HUES6 (cell line): ENCODE measurements around the gene RAD51.

ENCODE experiments used
- H3K27ac ChIP-seq: 2 replicates; pipeline ENCODE4 v1.7.0; 2013; ENCODE audit warnings: low read depth, mild to moderate bottlenecking, low read length, inconsistent platforms
- H3K27me3 ChIP-seq: 2 replicates; pipeline ENCODE4 v1.6.1; 2013; ENCODE audit warnings: low read length; ENCODE audit not compliant: control insufficient read depth, insufficient read depth
- H3K36me3 ChIP-seq: 2 replicates; pipeline ENCODE4 v1.6.1; 2013; ENCODE audit warnings: low read length; ENCODE audit not compliant: control insufficient read depth, insufficient read depth
- H3K4me1 ChIP-seq: 2 replicates; pipeline ENCODE4 v1.6.1; 2013; ENCODE audit warnings: low read length; ENCODE audit not compliant: control insufficient read depth, insufficient read depth
- H3K4me3 ChIP-seq: 2 replicates; pipeline ENCODE4 v1.5.1; 2013; ENCODE audit warnings: low read depth, low read length
- H3K9ac ChIP-seq: one replicate; pipeline ENCODE4 v1.6.1; 2013; ENCODE audit warnings: mild to moderate bottlenecking, low read length
- H3K9me3 ChIP-seq: 2 replicates; pipeline ENCODE4 v1.6.1; 2013; ENCODE audit warnings: low read depth, low read length; ENCODE audit not compliant: control insufficient read depth, insufficient read depth

RAD51 gene

DNA sequence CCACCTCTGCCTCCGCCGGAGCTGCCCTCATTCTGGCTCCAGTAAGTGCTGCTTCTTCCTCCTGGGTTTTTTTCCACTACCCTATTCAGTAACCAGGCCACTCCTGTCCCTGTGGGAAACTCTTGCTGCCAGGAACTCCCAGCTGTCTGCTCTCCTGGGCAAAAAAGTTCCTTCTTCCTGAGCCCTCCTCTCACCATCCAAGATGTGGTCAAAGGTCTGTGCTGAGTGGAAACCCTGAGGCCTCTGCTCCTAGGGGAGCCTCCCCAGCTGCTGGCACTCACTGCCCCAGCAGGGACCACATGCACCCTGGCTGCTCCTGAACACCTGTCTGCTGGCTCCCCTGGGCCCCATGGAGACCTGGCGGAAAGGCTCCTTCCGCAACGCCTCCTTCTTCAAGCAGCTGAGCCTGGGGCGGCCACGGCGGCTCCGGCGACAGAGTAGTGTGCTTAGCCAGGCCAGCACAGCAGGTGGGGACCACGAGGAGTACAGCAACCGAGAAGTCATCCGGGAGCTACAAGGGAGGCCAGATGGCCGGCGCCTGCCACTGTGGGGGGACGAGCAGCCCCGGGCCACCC lies 75.3 kb downstream of the RAD51 start:
- H3K27me3 ChIP-seq: no peaks in the 10 kb centered on the region
- no peak overlapping the region for H3K9ac ChIP-seq
- peaks cover 40% of the 10 kb centered on the region for H3K36me3 ChIP-seq
- no peak overlapping the region for H3K4me3 ChIP-seq
- no peak overlapping the region for H3K27ac ChIP-seq
- H3K4me1 ChIP-seq: peaks cover 35% of the 10 kb centered on the region
- H3K9me3 ChIP-seq: no peaks in the 10 kb centered on the region

DNA sequence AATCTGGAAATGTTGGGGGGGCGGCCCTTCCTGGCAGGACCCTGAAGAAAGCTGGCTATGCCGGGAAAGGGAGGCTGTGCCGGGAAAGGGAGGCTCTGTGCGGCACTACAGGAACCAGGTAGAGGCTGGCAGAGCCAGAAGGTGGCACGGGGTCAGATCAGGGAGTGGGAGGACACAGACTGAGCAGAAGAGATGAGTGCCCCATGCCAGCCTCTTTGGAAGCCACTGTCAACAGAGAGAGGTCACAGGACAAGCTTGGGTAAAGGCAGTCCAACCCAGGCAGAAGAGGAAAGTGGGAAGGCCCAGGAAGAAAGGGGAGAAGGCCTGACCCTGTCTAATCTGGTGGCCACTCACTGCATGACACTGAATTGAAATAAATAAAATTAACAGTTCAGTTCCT lies 76.3 kb downstream of the RAD51 start:
- no peaks in the 10 kb centered on the region for H3K27me3 ChIP-seq
- peaks cover 50% of the 10 kb centered on the region for H3K36me3 ChIP-seq
- H3K4me1 ChIP-seq: peaks cover 25% of the 10 kb centered on the region
- no peak overlapping the region for H3K27ac ChIP-seq
- no peak overlapping the region for H3K9ac ChIP-seq
- no peaks in the 10 kb centered on the region for H3K9me3 ChIP-seq
- no peak overlapping the region for H3K4me3 ChIP-seq

DNA sequence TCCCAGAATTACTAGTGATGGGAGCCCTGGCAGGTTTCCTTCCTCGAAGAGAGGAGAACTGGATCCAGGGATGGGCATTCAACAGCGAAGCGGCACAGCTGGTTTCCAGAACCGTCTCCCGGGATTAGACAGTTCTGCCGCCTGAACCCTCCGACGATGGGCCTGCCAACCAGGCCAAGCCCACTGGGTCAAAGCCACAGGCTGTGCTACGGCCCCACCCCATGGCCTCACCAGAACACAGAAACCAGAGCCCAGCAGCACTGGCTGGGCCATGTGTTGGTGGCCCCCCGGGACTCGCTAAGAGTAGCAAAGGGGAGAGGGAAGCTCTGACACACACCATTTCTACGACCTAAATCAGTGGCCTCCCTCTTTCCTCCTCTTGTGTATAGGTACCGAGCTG lies 77.0 kb downstream of the RAD51 start:
- Histone ChIP-seq H3K4me1 (peaks cover 17% of the 10 kb centered on the region), H3K9ac (no peak overlapping the region), H3K9me3 (no peaks in the 10 kb centered on the region), H3K27me3 (no peaks in the 10 kb centered on the region), H3K36me3 (peaks cover 58% of the 10 kb centered on the region), H3K4me3 (no peak overlapping the region), H3K27ac (no peak overlapping the region)

DNA sequence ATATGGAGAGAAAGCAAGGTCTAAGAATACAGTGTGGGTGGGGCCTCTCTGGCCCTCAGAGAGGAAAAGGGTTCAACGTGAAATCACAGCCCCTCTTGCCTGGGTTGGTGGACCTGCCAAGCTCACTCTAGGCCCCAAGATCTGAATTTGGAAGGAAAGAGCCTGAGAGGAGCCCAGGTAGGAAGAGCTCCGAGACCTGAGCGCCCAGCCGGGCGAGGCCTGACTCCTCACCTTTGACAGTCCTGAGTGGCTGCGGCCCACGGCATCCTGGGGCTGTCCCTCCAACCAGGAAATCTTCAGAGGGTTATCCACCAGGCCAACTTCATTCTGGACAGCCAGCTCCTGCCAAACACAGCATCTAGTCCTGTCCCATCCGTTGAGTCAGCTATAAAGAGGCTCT lies 78.5 kb downstream of the RAD51 start:
- Histone ChIP-seq H3K27ac (no peak overlapping the region), H3K4me3 (no peak overlapping the region), H3K9me3 (no peaks in the 10 kb centered on the region), H3K9ac (no peak overlapping the region), H3K36me3 (peaks cover 47% of the 10 kb centered on the region), H3K27me3 (no peaks in the 10 kb centered on the region), H3K4me1 (peaks cover 5% of the 10 kb centered on the region; the same call in 1 of the 2 replicates)

DNA sequence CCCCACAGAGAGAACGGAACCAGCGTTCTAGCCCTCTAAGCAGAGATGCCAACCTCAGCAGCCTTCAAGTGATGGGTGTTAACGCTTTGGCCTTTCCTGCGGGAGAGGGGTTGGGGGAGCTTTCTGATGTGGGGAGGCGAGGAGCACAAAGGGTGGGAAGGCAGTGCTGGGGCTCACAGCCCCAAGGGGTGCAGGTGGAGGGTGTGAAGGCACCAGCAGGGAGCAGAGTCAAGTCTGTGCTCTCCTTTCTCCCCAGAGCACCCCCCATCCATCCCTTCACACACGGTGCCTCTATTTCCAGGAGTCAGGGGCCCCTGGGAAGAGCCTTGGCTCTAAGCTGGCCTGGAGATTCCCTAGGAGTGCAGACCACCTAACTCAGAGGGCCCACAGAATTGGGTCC lies 78.9 kb downstream of the RAD51 start:
- no peaks in the 10 kb centered on the region for H3K27me3 ChIP-seq
- no peak overlapping the region for H3K9ac ChIP-seq
- peaks cover 48% of the 10 kb centered on the region for H3K36me3 ChIP-seq
- no peak overlapping the region for H3K27ac ChIP-seq
- H3K4me1 ChIP-seq: peaks cover 3% of the 10 kb centered on the region; the same call in 1 of the 2 replicates
- no peaks in the 10 kb centered on the region for H3K9me3 ChIP-seq
- H3K4me3 ChIP-seq: no peak overlapping the region

DNA sequence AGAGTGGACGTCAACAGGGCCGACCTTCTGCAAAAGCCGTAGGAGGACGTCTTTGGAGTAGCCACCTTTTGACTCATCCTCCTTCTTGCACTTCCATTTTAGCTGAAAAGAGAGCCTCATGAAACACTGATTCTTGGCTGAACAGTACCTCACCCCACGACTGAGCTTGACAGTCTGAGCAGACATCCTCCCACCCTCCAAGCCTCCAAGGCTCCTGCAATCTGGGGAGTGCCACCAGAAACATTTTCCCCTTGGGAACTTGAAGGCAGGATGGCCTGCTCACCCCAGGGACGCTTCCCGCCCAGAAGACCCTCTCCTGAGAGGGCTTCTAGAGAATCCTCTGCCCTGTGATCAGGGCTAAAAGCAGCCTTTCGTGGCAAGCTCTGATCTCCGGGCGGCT lies 80.0 kb downstream of the RAD51 start:
- no peak overlapping the region for H3K9ac ChIP-seq
- H3K27me3 ChIP-seq: no peaks in the 10 kb centered on the region
- H3K4me1 ChIP-seq: no peaks in the 10 kb centered on the region
- H3K9me3 ChIP-seq: no peaks in the 10 kb centered on the region
- H3K36me3 ChIP-seq: peaks cover 58% of the 10 kb centered on the region
- H3K4me3 ChIP-seq: no peak overlapping the region
- H3K27ac ChIP-seq: no peak overlapping the region

DNA sequence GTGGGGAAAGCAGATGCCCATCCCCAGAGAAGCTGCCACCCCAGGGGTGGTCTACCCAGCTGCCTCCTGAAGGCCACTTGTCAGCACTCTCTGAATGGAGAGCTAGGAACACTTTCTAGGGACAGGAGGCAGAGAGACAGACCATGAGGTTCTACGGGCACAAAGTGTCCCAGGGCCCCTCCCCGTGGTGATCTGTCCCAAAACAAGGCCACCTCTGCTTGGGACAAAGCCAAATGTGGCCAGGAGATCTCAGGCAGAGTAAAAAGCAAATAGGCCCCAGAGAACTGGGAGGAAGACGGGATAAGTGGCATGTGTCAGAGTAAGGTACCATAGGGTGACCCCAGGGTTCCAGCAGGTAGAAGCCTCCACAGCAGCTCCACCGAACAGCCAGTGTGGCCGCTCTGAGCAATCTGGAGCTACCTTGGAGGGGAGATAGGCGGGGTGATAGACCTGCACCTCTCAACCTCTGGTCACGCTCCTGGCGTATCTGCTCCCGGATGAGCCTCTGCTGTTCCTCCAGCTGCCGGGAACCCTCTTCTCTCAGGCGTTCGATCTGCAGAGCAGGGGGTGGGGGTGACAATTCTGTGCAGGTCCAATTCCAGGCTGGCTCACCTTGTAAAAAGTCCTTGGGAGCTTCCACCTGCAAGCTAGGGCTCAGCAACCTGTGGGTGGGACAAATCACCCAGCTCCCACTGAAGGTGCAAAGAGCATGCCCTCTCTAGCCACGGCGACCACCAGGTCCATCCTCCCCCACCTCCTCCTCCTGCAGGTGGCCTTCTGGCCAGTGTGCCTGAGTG lies 81.0 kb downstream of the RAD51 start:
- Histone ChIP-seq H3K27ac (no peak overlapping the region), H3K4me3 (no peak overlapping the region), H3K9me3 (no peaks in the 10 kb centered on the region), H3K4me1 (no peaks in the 10 kb centered on the region), H3K27me3 (no peaks in the 10 kb centered on the region), H3K36me3 (peaks cover 58% of the 10 kb centered on the region), H3K9ac (no peak overlapping the region)

DNA sequence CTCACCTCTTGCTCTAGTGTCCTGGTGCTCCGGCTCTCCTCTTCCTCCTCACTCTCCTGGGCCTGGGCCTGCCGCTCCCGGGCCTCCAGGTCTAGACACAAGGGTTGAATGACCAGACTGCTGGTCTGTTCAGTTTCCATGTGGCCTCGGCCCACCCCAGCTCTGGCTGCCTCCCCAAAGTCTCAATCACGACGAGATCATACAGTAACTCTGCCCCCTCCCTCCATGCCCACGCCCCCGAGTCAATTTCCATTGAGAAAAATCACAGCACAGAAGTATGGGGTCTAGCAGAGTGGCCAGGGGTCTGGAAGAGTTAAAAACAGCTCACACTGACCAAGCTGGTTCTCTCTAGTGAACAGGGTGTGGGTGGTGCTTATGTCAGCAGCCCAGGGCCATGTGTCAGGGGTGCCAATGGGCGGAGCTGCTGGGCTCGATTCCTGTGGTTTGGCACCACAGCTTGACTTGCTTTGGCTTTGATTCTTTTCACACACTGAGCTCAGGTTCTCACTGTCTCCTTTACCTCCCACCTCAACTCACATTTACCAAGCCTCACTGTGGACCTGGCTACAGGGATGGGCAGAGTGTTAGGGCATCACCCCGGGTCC lies 81.7 kb downstream of the RAD51 start:
- Histone ChIP-seq H3K4me3 (no peak overlapping the region), H3K27me3 (no peaks in the 10 kb centered on the region), H3K9ac (no peak overlapping the region), H3K27ac (no peak overlapping the region), H3K9me3 (no peaks in the 10 kb centered on the region), H3K4me1 (no peaks in the 10 kb centered on the region), H3K36me3 (peaks cover 55% of the 10 kb centered on the region)
